Left colon (tissue), 2 donors: ENCODE results near the gene GIMAP4. TPM values are rescaled to one million over a fixed set of nuclear protein-coding genes. Genes with fewer than 3 reads are reported as not detected.
"Not testable (repeated sequence)": the region's sequence is repeated elsewhere in the genome, so short reads cannot be mapped to it uniquely, and the experiment has no call there.

Experiments used
- ATAC-seq: fragments of 200-7000 bp; cut with Tn5 transposase; one replicate; pipeline ENCODE4 v1.9.1; 2020; ENCODE audit warnings: mild to moderate bottlenecking, moderate library complexity
- DNase-seq, 2 donors: peaks; one replicate each; pipeline ENCODE4 v3.0.0-alpha.2; 2020
- intact Hi-C, 2 donors: fragments of 100-400 bp; cut with DNase I in 1 of 2; cut with micrococcal nuclease in 1 of 2; formaldehyde crosslinking; loops; one replicate each; pipeline versions ENCODE4 v1.11.2 to v1.14.0; 2022; cut with DNase I, micrococcal nuclease
- long read RNA-seq: library from polyadenylated mRNA; unstranded; transcript quantifications from one replicate; pipeline ENCODE4 v2.0.0, GENCODE V29; 2021
- total RNA-seq, 2 donors: library from RNA; stranded (reverse); fragmentation: NEBNext Ultra II Directional; extraction: Animal tissue kit (Norgen Biotek cat#: 25700); gene quantifications; one replicate each; pipeline ENCODE4 v1.2.1, GENCODE V29; 2021
- donor health status: DM: no; HTN: no; CAD: no.
- donor health status: DM: yes; HTN: yes; CAD: no.

The GIMAP4 gene
- 10 to 100 TPM in 1 of 2 donors, 1 to 10 TPM in 1; 8.4 to 16.2 TPM for total RNA-seq
- long read RNA-seq, transcript GIMAP4-201 (3 exons, 2,060 nt), result major isoform, 11 of 14 reads
- long read RNA-seq, partial matches to known transcripts, result 0 of 14 reads
- long read RNA-seq, other reads (novel, unspliced or antisense), result 2 of 14 reads

DNA sequence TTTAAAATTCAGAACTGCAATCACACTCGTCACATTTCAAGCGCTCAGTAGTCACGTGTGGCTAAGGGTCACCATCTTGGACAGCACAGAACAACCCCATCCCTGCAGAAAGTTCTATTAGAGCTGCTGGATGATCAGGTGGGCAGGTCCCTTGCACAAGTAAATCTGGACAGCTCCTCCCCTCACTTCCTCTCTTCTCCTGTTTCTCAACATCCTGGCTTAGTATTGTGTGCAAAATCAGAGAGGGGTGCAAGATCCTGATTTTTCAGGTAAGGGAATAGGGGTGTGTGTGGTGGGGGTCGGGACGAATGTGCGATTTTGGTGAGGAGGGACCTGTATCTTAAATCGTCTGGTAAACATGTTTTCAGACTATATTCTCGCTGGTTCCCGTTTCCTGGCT is at the start of gene GIMAP4:
Gene GIMAP4, plus strand, starts transcription at position 222 of the 400 bp plus-strand sequence. CDS start 2,512 bp downstream, outside the sequence.
- intact Hi-C loops, result loop anchor here in 1 of 2 donors (10.0 kb wide), 1 partner anchor 288 kb away; the partner anchor contains the start of gene AOC1
- ATAC-seq, result no peak
- DNase-seq, result no peak

DNA sequence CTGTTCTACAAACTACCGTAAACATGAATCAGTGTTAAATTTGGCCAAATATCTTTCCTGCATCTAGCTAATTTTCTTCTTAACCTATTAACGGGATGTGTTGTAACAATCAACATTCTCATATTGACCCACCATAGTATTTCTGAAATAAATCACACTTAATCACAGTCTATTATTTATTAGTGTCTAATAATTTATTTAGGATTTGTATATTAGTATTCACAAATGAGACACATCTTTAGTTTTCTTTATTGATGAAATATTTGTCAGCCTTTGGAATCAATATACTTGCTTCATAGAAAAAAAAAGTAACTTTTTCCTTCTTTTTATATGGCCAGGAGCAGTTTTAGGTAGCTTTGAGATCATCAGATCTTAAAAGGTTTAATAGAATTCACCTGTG is 47.9 kb upstream of the GIMAP4 start:
- intact Hi-C loops, result no loop called here
- no peak for DNase-seq

DNA sequence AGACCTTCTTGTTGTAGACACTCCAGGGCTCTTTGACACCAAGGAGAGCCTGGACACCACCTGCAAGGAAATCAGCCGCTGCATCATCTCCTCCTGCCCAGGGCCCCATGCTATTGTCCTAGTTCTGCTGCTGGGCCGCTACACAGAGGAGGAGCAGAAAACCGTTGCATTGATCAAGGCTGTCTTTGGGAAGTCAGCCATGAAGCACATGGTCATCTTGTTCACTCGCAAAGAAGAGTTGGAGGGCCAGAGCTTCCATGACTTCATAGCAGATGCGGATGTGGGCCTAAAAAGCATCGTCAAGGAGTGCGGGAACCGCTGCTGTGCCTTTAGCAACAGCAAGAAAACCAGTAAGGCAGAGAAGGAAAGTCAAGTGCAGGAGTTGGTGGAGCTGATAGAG is 47.0 kb upstream of the GIMAP4 start:
- intact Hi-C loops, result no loop called here
- DNase-seq, result no peak
- ATAC-seq, result no peak

More for the DNA sequence above, 47.9 kb upstream of the GIMAP4 start:
- no peak for ATAC-seq

DNA sequence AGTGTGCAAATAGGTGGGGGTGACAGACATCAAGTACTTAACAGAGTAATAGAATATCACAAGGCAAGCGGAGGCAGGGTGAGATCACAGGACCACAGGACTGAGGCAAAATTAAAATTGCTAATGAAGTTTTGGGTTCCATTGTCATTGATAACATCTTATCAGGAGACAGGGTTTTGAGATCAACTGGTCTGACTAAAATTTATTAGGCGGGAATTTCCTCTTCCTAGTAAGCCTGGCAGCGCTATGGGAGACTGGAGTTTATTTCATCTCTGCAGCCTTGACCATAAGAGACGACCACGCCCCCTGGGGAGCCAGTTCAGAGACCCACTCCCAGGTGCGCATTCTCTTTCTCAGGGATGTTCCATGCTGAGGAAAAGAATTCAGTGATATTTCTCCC is 44.3 kb upstream of the GIMAP4 start:
- ATAC-seq, intact Hi-C loops: not testable (repeated sequence)

DNA sequence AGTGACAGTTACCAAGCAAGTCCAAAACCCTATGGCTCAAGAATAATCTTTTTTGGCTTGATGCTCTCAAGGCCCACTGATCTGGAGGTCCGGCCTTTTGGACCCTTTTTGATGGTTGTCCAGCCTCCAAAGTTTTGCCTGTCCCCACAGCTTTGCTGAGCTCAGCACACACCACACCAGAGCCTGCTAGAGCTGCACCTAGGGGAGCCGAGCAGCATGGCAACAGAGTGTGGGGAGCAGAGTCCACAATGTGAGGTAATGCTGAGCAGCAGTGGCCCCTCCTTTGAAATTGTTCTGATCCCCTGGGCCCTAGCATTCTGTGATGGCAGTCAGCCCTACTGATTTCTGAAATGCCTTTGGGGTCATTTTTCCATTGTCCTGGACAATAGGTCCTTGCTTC is 43.2 kb upstream of the GIMAP4 start:
- no peak for DNase-seq
- intact Hi-C loops, result no loop called here
- no peak for ATAC-seq

More for the DNA sequence above, 44.3 kb upstream of the GIMAP4 start:
- not testable (repeated sequence) for DNase-seq

DNA sequence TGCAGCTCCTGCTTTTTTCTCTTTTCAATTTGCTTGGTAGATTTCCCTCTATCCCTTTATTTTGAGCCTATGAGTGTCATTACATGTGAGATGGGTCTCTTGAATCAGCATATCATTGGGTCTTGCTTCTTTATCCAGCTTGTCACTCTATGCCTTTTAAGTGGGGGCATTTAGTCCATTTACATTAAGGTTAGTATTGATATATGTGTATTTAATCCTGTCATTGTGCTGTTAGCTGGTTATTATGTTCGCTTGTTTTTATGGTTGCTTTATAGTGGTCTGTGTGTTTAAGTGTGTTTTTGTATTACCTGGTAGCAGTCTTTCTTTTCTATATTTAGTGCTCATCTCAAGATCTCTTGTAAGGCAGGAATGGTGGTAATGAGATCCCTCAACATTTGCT is 35.5 kb upstream of the GIMAP4 start:
- DNase-seq (no peak), ATAC-seq (no peak)
- intact Hi-C loops, result no loop called here

DNA sequence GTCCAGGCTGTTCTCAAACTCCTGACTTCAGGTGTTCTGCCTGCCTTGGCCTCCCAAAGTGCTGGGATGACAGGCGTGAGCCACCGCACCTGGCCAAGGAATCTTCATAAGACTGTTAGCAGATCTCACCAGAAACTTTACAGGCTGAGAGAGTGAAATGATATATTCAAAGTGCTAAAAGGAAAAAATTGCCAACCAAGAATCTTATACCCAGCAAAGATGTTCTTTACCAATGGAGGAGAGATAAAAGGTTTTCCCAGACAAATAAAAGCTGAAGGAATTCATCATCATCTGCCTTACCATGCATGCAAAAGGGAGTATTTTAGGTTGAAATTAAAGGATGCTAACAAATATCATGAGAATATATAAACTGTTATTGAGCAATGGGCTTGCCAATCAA is 28.9 kb upstream of the GIMAP4 start:
- no peak for ATAC-seq
- intact Hi-C loops, result no loop called here

DNA sequence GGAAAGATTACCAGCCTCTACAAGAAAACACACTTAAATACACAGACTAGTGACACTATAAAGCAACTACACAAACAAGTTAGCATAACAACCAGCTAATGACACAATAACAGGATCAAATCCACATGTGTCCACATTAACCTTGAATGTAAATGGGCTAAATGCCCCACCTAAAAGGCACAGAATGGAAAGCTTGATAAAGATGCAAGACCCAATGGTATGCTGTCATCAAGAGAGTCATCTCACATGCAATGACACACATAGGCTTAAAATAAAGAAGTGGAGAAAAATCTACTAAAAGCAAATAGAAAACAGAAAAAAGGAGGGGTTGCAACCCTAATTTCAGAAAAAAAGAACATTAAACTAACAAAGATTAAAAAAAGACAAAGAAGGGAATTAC is 14.0 kb upstream of the GIMAP4 start:
- ATAC-seq, result no peak
- no peak for DNase-seq
- intact Hi-C loops, result no loop called here

More for the DNA sequence above, 28.9 kb upstream of the GIMAP4 start:
- no peak for DNase-seq

DNA sequence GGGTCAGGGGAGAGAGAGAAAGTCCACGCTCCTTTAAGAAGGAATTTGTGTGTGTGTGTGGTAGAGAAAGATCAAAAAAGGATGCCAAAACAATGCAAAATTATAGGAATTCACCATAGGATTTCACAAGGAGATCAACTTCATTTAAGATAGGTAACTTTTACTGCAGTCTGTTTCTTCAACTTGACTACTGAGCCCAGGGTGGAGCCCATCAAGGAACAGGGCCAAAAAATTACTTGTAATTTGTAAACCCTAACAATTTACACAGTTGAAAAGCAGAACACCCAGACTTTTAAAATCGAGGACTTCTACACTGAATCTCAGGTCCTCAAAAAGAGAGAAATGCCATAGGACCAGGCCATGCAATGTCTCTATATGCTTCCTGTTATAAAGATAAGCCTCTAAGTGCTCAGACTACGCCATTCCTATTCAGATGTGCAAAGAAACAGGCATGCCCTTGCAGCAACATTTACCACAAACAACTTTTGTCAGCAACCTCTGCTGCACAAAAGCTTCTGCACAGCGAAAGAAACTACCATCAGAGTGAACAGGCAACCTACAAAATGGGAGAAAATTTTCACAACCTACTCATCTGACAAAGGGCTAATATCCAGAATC is 10.6 kb upstream of the GIMAP4 start:
- intact Hi-C loops, result no loop called here

DNA sequence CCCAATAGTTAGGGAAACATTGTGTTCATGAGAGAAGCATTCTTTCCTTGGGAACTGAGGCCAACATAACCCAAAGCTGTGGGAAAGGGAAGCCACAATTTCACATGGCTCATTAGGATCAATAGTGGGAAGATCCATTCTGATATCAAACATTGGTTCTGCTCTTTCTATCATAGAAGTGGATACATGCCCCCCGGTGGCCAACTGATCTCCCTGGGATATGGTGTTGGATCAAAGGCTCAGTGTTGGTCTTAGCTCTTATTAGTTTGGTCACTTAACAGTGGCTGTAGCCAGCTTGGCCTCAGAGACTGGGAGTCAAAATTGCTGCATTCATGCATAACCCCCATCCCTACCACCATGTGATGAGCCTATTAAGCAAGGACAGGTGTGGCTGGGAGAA is 6.7 kb upstream of the GIMAP4 start:
- ATAC-seq, result no peak
- intact Hi-C loops, result loop anchor here in 1 of 2 donors (10.0 kb wide), 1 partner anchor 294 kb away; the partner anchor contains the start of gene AOC1
- DNase-seq, result no peak

More for the DNA sequence above, 10.6 kb upstream of the GIMAP4 start:
- peak; percentile 31 for ATAC-seq
- DNase-seq, result no peak

DNA sequence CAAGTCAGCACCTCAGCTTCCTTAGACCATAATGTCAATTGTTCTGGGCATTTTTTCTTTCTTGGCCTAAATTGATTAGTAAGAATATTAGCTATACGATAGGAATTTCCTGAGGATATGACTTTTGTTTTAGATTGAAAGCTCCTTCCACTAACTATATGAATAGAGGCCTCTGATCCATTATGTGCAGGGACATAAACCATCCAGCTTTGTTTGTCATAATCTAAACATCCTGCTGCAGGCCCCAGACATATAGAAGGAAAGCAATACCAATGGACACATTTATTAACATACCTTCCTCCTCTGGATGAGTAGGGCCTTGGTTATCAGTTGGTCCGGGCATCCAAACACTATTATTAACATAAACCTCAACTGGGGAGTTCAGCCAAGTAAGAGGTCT is 4.3 kb upstream of the GIMAP4 start:
- DNase-seq (no peak), ATAC-seq (no peak)
- intact Hi-C loops, result loop anchor here in 1 of 2 donors (10.0 kb wide), 1 partner anchor 292 kb away; the partner anchor contains the start of gene AOC1

DNA sequence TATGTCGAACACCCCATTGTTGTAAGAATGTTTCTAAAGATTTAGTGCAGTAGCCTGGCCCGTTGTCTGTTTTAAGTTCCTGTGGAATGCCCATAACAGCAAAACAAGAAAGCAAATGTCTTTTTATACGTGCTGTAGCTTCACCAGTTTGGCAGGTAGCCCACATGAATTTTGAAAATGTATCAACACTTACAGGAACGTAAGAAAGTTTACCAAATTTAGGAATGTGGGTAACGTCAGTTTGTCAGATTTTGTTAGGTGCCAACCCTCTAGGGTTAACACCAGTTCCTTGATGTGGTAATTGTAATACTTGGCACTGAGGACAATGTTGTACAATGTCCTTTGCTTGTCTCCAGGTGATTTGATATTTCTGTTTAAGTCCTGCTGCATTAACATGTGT is 3.2 kb upstream of the GIMAP4 start:
- intact Hi-C loops, result loop anchor here in 1 of 2 donors (10.0 kb wide), 1 partner anchor 291 kb away; the partner anchor contains the start of gene AOC1
- no peak for DNase-seq
- no peak for ATAC-seq

DNA sequence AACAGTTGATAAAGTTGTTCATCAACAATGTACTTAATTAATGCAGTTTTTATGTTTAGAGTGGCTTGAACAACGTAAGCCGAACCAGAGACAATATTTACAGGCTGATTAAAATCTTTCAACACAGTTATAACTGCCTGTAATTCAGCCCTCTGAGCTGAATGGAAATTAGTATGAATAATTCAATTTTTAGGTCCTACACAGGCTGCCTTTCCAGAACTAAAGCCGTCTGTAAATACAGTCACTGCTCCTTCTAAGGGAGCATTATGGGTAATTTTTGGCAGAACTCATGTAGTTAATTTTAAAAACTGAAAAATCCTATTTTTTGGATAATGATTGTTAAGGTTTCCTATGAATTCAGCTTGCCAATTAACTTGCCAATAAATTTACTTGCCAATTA is 2.6 kb upstream of the GIMAP4 start:
- DNase-seq (no peak), ATAC-seq (no peak)
- intact Hi-C loops, result loop anchor here in 1 of 2 donors (10.0 kb wide), 1 partner anchor 290 kb away; the partner anchor contains the start of gene AOC1

DNA sequence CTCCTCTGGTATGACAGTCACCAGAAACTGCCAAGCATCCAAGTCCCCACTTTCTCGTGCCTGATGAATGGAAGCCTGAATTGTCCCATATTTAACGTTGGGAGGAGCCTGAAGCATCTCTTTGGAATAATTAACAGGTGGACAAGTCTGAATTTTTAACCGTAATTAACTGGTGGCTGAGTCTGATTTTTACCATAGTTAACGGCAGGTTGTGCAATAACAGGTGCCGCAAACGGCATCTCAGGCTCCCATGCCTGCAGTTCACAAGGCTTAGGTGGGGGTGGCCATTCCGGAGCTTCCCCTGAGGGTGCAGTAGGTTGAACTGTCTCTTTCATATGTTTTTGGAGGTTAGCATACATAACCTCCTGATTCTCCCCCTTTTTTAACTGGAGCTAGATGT is 2.0 kb upstream of the GIMAP4 start:
- intact Hi-C loops, result loop anchor here in 1 of 2 donors (10.0 kb wide), 1 partner anchor 290 kb away; the partner anchor contains the start of gene AOC1
- DNase-seq (no peak), ATAC-seq (no peak)

DNA sequence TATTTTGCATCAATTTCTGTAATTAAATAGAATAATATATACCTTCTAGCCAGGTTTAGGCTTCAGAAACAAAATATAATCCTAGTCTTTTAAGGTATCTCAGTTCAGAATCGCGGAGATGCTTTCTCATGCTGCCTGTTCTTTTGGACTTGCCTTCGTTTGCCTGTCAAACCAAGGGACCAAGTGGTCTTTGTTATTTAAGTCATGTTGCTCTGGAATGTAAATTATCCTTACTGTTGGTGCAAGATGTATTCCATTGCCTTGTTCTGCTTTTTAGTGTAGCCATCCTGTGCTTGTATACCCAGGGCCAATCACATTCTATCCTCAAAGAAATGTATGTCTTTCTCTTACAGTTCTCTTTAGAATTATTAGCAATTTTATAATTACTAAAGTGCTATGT is 1.1 kb upstream of the GIMAP4 start:
- intact Hi-C loops, result loop anchor here in 1 of 2 donors (10.0 kb wide), 1 partner anchor 289 kb away; the partner anchor contains the start of gene AOC1
- ATAC-seq (no peak), DNase-seq (no peak)

DNA sequence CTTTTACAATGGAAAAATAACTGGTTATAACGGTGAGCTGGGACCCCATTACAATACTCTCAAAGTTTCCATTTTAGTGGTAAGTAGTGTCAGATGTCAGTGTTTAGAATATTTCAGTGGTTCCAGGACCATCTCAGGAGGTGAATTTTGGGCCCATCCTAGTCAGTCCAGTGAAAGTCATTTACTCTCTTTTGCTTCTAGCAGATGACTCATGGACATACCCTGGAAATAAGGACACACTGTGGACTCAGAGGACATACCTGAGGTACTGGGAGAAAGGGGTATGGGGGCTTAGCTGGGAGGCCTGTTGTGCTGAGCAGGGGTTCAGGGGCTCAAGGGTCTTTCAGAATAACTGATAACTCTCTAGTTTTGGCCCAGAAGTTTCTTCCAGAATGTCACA is 618 bp upstream of the GIMAP4 start:
- ATAC-seq, result no peak
- DNase-seq, result no peak
- intact Hi-C loops, result loop anchor here in 1 of 2 donors (10.0 kb wide), 1 partner anchor 288 kb away; the partner anchor contains the start of gene AOC1

DNA sequence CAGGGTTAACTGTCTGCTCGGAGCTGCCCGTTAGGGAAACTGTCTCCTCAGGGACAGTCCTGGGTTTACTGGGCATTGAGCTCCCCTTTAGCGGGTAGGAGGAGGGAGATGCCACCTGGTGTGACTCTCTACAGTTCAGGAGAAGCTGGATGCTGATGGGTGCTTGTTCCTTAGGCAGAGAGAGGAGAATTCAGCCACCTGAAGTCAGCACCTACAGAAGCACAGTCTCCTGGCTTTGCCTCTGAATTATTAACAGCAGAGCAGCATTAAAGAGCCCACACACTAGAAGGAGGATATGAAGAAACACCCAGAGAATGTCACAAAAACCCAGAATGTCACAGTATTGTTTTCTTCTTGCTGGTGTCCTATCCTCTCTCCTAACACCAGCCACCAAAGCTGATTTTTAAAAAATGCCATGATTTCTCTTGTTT is 696 bp downstream of the GIMAP4 start:
- DNase-seq (no peak), ATAC-seq (no peak)
- intact Hi-C loops, result loop anchor here in 1 of 2 donors (10.0 kb wide), 1 partner anchor 287 kb away; the partner anchor contains the start of gene AOC1

DNA sequence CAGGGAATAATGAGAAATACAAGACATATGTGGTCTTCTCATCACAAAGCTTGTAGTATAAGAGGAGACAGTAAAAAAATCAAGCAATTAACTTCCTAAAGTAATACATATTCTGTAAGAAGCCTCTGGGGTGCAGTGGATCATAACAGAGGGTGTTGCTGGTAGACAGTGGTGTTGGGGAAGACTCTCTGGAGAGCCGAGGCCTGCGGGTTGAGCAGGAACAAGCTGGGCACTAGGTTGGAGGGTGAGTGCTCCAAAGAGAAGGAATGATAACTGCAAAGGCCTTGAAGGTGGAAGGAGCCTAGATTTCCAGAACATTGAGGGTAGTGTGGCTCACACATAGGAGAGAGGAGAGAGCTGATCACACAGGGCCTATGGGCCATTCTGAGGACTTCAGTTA is 1.5 kb downstream of the GIMAP4 start:
- intact Hi-C loops, result loop anchor here in 1 of 2 donors (10.0 kb wide), 1 partner anchor 286 kb away; the partner anchor contains the start of gene AOC1
- no peak for DNase-seq
- ATAC-seq, result no peak

DNA sequence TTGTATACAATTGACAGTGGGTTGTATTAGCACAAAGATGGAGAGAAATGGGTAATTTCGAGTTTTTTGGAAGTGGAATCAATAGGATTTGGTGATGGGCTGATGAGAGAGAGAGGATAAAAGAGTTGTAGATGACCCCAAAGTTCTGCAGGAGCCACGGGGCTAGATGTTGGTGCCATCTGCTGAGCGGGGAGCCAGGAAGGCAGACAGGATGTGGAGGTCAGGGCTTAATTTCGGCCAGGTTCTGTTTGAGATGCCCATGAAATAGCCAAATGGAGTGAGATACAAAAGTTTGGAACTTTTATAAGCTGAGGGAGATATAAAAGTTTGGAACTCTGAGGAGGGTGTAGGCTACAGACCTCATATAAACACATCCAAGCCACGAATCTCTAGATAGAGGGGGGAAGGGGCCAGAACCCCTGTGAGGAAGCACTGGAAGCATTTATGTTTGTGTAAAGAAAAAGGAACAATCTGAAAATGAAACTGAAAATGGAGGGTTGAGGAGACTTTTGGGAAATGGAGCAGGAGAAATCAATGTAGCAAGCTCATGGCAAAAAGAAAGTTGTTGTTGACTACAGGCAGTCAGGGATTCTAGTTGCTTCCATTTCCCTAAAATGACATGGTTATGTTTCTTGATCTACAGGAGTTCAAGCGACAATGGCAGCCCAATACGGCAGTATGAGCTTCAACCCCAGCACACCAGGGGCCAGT is 2.2 kb downstream of the GIMAP4 start:
- ATAC-seq (no peak), DNase-seq (no peak)
- intact Hi-C loops, result loop anchor here in 1 of 2 donors (10.0 kb wide), 1 partner anchor 285 kb away; the partner anchor contains the start of gene AOC1
